WTC11 (cell line): Measurements from ENCODE around the gene OLFM1. TPM values are rescaled to one million over a fixed set of nuclear protein-coding genes. Genes with fewer than 3 reads are reported as not detected.

Experiments used
- ATAC-seq: fragments of 200-7000 bp; cut with Tn5 transposase; 2 replicates; pipeline ENCODE4 v1.10.0; 2021; ENCODE audit warnings: mild to moderate bottlenecking, moderate library complexity
- CTCF ChIA-PET: fragments of 300-600 bp; sonication (Branson Sonifier 250); formaldehyde crosslinking; loops from one replicate; lab custom pipeline; 2021; ENCODE audit warnings: antibody characterized with exemption; lab: Charles Lee
- POLR2A ChIA-PET: fragments of 350-600 bp; sonication (Branson Sonifier 250); formaldehyde crosslinking; loops from one replicate; lab custom pipeline; 2021; ENCODE audit warnings: antibody characterized with exemption; lab: Charles Lee
- DNase-seq: peaks from one replicate; pipeline ENCODE4 v3.0.0; 2021; ENCODE audit warnings: low spot score
- H3K27ac Mint-ChIP-seq: 2 replicates; pipeline ENCODE4 v1.8.0; 2021; ENCODE audit warnings: mixed read lengths
- H3K27me3 Mint-ChIP-seq: 2 replicates; pipeline ENCODE4 v1.8.0; 2021; ENCODE audit warnings: low read depth, mild to moderate bottlenecking, moderate library complexity, mixed read lengths
- H3K36me3 Mint-ChIP-seq: 2 replicates; pipeline ENCODE4 v1.8.0; 2021; ENCODE audit warnings: mixed read lengths
- H3K4me1 Mint-ChIP-seq: 2 replicates; pipeline ENCODE4 v1.8.0; 2022; ENCODE audit warnings: mixed read lengths
- H3K4me3 Mint-ChIP-seq: 2 replicates; pipeline ENCODE4 v1.8.0; 2021; ENCODE audit warnings: mild to moderate bottlenecking, moderate library complexity, mixed read lengths
- H3K9me3 Mint-ChIP-seq: 2 replicates; pipeline ENCODE4 v1.8.0; 2021; ENCODE audit warnings: mixed read lengths
- ELF4 ChIP-seq: sonication (generic); formaldehyde crosslinking; IDR thresholded peaks from 2 replicates; pipeline ENCODE4 v1.8.1; 2022; ENCODE audit warnings: low read depth, mild to moderate bottlenecking, moderate library complexity, missing genetic modification reagents
- ESRRA ChIP-seq: sonication (generic); formaldehyde crosslinking; IDR thresholded peaks from 2 replicates; pipeline ENCODE4 v1.8.1; 2022; ENCODE audit warnings: mild to moderate bottlenecking, missing genetic modification reagents, borderline replicate concordance
- ETV6 ChIP-seq: sonication (generic); formaldehyde crosslinking; IDR thresholded peaks from 2 replicates; pipeline ENCODE4 v1.8.1; 2022; ENCODE audit warnings: mild to moderate bottlenecking, missing genetic modification reagents
- FOXK1 ChIP-seq: sonication (generic); formaldehyde crosslinking; IDR thresholded peaks from 2 replicates; pipeline ENCODE4 v1.8.0; 2022; ENCODE audit warnings: mild to moderate bottlenecking, moderate library complexity, missing genetic modification reagents
- GABPB1 ChIP-seq: sonication (generic); formaldehyde crosslinking; IDR thresholded peaks from 2 replicates; pipeline ENCODE4 v1.8.1; 2023; ENCODE audit warnings: mild to moderate bottlenecking, missing genetic modification reagents
- GTF2I ChIP-seq: fragments of 250-450 bp; sonication (Bioruptor Pico); conservative IDR thresholded peaks from 2 replicates; pipeline ENCODE4 v1.4.0; 2021; ENCODE audit warnings: mild to moderate bottlenecking
- KAT7 ChIP-seq: sonication (generic); formaldehyde crosslinking; IDR thresholded peaks from 2 replicates; pipeline ENCODE4 v1.8.1; 2023; ENCODE audit warnings: missing genetic modification reagents, mild to moderate bottlenecking, borderline replicate concordance
- NFATC4 ChIP-seq: fragments of 250-450 bp; sonication (Bioruptor Pico); IDR thresholded peaks from 2 replicates; pipeline ENCODE4 v1.9.0; 2021; ENCODE audit warnings: mild to moderate bottlenecking
- NFE2L1 ChIP-seq: sonication (generic); formaldehyde crosslinking; IDR thresholded peaks from 2 replicates; pipeline ENCODE4 v1.8.1; 2023; ENCODE audit warnings: missing genetic modification reagents
- NR1H2 ChIP-seq: sonication (generic); formaldehyde crosslinking; IDR thresholded peaks from 2 replicates; pipeline ENCODE4 v1.9.0; 2021; ENCODE audit warnings: mild to moderate bottlenecking, moderate library complexity, missing genetic modification reagents
- NR3C1 ChIP-seq: sonication (generic); formaldehyde crosslinking; conservative IDR thresholded peaks from 2 replicates; pipeline ENCODE4 v1.8.1; 2023; ENCODE audit warnings: low read depth, mild to moderate bottlenecking, missing genetic modification reagents
- SMAD4 ChIP-seq: sonication (generic); formaldehyde crosslinking; IDR thresholded peaks from 2 replicates; pipeline ENCODE4 v1.8.0; 2022; ENCODE audit warnings: mild to moderate bottlenecking, missing genetic modification reagents
- TCF7 ChIP-seq: sonication (generic); formaldehyde crosslinking; IDR thresholded peaks from 2 replicates; pipeline ENCODE4 v1.8.0; 2022; ENCODE audit warnings: mild to moderate bottlenecking, low read depth, missing genetic modification reagents, moderate library complexity
- TEAD4 ChIP-seq: sonication (generic); formaldehyde crosslinking; IDR thresholded peaks from 2 replicates; pipeline ENCODE4 v1.8.0; 2022; ENCODE audit warnings: mild to moderate bottlenecking, missing genetic modification reagents
- ZNF138 ChIP-seq: sonication (generic); formaldehyde crosslinking; conservative IDR thresholded peaks from 2 replicates; pipeline ENCODE4 v1.8.1; 2022; ENCODE audit warnings: mild to moderate bottlenecking, moderate library complexity, missing genetic modification reagents
- ZNF396 ChIP-seq: fragments of 250-450 bp; sonication (Bioruptor Pico); IDR thresholded peaks from 2 replicates; pipeline ENCODE4 v1.8.0; 2021; ENCODE audit warnings: mild to moderate bottlenecking, moderate library complexity, borderline replicate concordance
- ZNF416 ChIP-seq: fragments of 250-450 bp; sonication (Bioruptor Pico); IDR thresholded peaks from 2 replicates; pipeline ENCODE4 v1.9.0; 2021; ENCODE audit warnings: mild to moderate bottlenecking, inconsistent platforms
- ZNF671 ChIP-seq: fragments of 250-450 bp; sonication (Bioruptor Pico); IDR thresholded peaks from 2 replicates; pipeline ENCODE4 v1.8.0; 2021; ENCODE audit warnings: mild to moderate bottlenecking
- total RNA-seq: library from RNA; stranded (reverse); gene quantifications from 3 replicates; pipeline ENCODE4 v1.2.3, GENCODE V29; 2021
- TF ChIP-seq, protein P1 (sequence below): sonication (generic); formaldehyde crosslinking; IDR thresholded peaks from 2 replicates; pipeline ENCODE4 v1.8.0; 2022; ENCODE audit warnings: mild to moderate bottlenecking, missing genetic modification reagents
- TF ChIP-seq, protein P2 (sequence below): sonication (generic); formaldehyde crosslinking; IDR thresholded peaks from 2 replicates; pipeline ENCODE4 v1.8.1; 2023; ENCODE audit warnings: mild to moderate bottlenecking, missing genetic modification reagents
- TF ChIP-seq, protein P3 (sequence below): fragments of 250-450 bp; sonication (Bioruptor Pico); IDR thresholded peaks from 2 replicates; pipeline ENCODE4 v1.9.0; 2021; ENCODE audit warnings: mild to moderate bottlenecking
- TF ChIP-seq, protein P4 (sequence below): sonication (generic); formaldehyde crosslinking; IDR thresholded peaks from 2 replicates; pipeline ENCODE4 v1.8.1; 2023; ENCODE audit warnings: mild to moderate bottlenecking, missing genetic modification reagents, moderate library complexity
- TF ChIP-seq, protein P5 (sequence below): fragments of 250-450 bp; sonication (Bioruptor Pico); IDR thresholded peaks from 2 replicates; pipeline ENCODE4 v1.9.0; 2021; ENCODE audit warnings: moderate library complexity, mild to moderate bottlenecking, inconsistent platforms, borderline replicate concordance
- TF ChIP-seq, protein P6 (sequence below): fragments of 250-450 bp; sonication (Bioruptor Pico); IDR thresholded peaks from 2 replicates; pipeline ENCODE4 v2.1.2; 2022; ENCODE audit warnings: mild to moderate bottlenecking, moderate library complexity
- TF ChIP-seq, protein P7 (sequence below): fragments of 250-450 bp; sonication (Bioruptor Pico); IDR thresholded peaks from 2 replicates; pipeline ENCODE4 v1.8.0; 2021; ENCODE audit warnings: mild to moderate bottlenecking
- TF ChIP-seq, protein P8 (sequence below): sonication (generic); formaldehyde crosslinking; IDR thresholded peaks from 2 replicates; pipeline ENCODE4 v1.8.0; 2022; ENCODE audit warnings: missing genetic modification reagents
- TF ChIP-seq, protein P9 (sequence below): sonication (generic); formaldehyde crosslinking; IDR thresholded peaks from 2 replicates; pipeline ENCODE4 v1.8.1; 2022; ENCODE audit warnings: mild to moderate bottlenecking, moderate library complexity, missing genetic modification reagents

OLFM1 gene
- total RNA-seq, 1 experiment from 2014 or later = 37.6 TPM

DNA sequence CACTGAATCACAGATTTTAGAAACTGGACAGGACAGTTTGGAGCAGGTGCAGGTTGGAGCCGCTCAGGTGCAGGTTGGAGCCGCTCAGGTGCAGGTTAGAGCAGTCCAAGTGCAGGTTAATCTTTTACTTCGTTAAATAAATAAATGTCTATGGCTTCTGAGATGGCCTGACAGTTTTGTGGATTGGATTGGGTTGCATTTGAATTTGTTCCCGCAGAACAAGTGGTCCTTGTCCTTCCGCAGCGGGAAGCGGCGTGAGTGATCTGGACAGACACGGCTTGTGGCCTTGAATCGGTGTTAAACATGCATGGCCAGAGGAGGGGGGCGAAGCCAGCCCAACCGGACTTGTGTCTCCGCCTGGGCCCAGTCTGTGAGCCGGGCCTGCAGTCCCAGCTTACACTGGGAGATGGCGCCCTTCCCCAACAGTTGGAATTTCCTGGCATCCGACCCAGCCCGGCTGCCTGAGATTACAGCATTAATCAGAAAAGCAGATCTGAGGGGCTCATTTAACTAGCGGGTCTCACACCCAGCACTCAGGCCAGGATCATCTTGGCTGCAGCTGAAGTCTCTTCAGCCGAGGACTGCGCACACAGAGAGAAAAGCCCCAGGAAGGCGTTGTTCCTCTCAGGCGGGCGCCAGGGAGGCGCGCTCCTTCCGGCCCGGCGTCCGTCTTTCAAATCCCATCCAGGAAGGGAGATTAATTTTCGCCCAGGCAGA, 1.5 kb upstream of the OLFM1 start:
- Mint-ChIP-seq H3K27me3 (peaks cover 25% of the 10 kb centered on the region), H3K9me3 (no peaks in the 10 kb centered on the region), H3K4me3 (peak overlapping the region; percentile 73), H3K27ac (no peak overlapping the region; the same call in 1 of the 2 replicates), H3K36me3 (peaks cover 5% of the 10 kb centered on the region), H3K4me1 (peaks cover 24% of the 10 kb centered on the region)
- ATAC-seq (peak; percentile 62), DNase-seq (peak; percentile 92)
- CTCF ChIA-PET = interaction anchor here (0.8 to 4.4 kb wide), 22 partner anchors 11 to 419 kb away, joined by 3 to 46 read pairs (median 4); a partner anchor contains a TSS
- POLR2A ChIA-PET = no interaction called here
- TF ChIP-seq, protein P1, sequence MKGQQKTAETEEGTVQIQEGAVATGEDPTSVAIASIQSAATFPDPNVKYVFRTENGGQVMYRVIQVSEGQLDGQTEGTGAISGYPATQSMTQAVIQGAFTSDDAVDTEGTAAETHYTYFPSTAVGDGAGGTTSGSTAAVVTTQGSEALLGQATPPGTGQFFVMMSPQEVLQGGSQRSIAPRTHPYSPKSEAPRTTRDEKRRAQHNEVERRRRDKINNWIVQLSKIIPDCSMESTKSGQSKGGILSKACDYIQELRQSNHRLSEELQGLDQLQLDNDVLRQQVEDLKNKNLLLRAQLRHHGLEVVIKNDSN (CRISPR knock-in tag) = no peak
- TF ChIP-seq, protein P2, sequence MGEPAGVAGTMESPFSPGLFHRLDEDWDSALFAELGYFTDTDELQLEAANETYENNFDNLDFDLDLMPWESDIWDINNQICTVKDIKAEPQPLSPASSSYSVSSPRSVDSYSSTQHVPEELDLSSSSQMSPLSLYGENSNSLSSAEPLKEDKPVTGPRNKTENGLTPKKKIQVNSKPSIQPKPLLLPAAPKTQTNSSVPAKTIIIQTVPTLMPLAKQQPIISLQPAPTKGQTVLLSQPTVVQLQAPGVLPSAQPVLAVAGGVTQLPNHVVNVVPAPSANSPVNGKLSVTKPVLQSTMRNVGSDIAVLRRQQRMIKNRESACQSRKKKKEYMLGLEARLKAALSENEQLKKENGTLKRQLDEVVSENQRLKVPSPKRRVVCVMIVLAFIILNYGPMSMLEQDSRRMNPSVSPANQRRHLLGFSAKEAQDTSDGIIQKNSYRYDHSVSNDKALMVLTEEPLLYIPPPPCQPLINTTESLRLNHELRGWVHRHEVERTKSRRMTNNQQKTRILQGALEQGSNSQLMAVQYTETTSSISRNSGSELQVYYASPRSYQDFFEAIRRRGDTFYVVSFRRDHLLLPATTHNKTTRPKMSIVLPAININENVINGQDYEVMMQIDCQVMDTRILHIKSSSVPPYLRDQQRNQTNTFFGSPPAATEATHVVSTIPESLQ (CRISPR knock-in tag) = no peak
- TF ChIP-seq, protein P3, sequence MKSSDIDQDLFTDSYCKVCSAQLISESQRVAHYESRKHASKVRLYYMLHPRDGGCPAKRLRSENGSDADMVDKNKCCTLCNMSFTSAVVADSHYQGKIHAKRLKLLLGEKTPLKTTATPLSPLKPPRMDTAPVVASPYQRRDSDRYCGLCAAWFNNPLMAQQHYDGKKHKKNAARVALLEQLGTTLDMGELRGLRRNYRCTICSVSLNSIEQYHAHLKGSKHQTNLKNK (CRISPR knock-in tag) = no peak
- 0 out of 2 replicates have a peak, but pooled peaks have one; percentile 43 for TF ChIP-seq NR3C1 (CRISPR knock-in tag)
- TF ChIP-seq KAT7 = no peak
- TF ChIP-seq ZNF396 (CRISPR knock-in tag) = no peak
- TF ChIP-seq, protein P4, sequence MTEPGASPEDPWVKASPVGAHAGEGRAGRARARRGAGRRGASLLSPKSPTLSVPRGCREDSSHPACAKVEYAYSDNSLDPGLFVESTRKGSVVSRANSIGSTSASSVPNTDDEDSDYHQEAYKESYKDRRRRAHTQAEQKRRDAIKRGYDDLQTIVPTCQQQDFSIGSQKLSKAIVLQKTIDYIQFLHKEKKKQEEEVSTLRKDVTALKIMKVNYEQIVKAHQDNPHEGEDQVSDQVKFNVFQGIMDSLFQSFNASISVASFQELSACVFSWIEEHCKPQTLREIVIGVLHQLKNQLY (CRISPR knock-in tag) = no peak
- TF ChIP-seq ZNF138 (CRISPR knock-in tag) = no peak
- TF ChIP-seq NFE2L1 = no peak
- TF ChIP-seq, protein P5, sequence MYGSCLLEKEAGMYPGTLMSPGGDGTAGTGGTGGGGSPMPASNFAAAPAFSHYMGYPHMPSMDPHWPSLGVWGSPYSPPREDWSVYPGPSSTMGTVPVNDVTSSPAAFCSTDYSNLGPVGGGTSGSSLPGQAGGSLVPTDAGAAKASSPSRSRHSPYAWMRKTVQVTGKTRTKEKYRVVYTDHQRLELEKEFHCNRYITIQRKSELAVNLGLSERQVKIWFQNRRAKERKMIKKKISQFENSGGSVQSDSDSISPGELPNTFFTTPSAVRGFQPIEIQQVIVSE = no peak
- TF ChIP-seq ZNF671 (CRISPR knock-in tag) = no peak
- no peak for TF ChIP-seq SMAD4 (CRISPR knock-in tag)
- no peak for TF ChIP-seq TEAD4 (CRISPR knock-in tag)
- TF ChIP-seq ESRRA (CRISPR knock-in tag) = no peak
- TF ChIP-seq, protein P6, sequence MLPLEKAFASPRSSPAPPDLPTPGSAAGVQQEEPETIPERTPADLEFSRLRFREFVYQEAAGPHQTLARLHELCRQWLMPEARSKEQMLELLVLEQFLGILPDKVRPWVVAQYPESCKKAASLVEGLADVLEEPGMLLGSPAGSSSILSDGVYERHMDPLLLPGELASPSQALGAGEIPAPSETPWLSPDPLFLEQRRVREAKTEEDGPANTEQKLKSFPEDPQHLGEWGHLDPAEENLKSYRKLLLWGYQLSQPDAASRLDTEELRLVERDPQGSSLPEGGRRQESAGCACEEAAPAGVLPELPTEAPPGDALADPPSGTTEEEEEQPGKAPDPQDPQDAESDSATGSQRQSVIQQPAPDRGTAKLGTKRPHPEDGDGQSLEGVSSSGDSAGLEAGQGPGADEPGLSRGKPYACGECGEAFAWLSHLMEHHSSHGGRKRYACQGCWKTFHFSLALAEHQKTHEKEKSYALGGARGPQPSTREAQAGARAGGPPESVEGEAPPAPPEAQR (CRISPR knock-in tag) = no peak
- peak; percentile 45; the same call in 1 of the 2 replicates for TF ChIP-seq ETV6 (CRISPR knock-in tag)
- no peak for TF ChIP-seq ELF4 (CRISPR knock-in tag)
- TF ChIP-seq, protein P7, sequence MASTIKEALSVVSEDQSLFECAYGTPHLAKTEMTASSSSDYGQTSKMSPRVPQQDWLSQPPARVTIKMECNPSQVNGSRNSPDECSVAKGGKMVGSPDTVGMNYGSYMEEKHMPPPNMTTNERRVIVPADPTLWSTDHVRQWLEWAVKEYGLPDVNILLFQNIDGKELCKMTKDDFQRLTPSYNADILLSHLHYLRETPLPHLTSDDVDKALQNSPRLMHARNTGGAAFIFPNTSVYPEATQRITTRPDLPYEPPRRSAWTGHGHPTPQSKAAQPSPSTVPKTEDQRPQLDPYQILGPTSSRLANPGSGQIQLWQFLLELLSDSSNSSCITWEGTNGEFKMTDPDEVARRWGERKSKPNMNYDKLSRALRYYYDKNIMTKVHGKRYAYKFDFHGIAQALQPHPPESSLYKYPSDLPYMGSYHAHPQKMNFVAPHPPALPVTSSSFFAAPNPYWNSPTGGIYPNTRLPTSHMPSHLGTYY (CRISPR knock-in tag) = no peak
- TF ChIP-seq NR1H2 (CRISPR knock-in tag) = no peak
- TF ChIP-seq, protein P8, sequence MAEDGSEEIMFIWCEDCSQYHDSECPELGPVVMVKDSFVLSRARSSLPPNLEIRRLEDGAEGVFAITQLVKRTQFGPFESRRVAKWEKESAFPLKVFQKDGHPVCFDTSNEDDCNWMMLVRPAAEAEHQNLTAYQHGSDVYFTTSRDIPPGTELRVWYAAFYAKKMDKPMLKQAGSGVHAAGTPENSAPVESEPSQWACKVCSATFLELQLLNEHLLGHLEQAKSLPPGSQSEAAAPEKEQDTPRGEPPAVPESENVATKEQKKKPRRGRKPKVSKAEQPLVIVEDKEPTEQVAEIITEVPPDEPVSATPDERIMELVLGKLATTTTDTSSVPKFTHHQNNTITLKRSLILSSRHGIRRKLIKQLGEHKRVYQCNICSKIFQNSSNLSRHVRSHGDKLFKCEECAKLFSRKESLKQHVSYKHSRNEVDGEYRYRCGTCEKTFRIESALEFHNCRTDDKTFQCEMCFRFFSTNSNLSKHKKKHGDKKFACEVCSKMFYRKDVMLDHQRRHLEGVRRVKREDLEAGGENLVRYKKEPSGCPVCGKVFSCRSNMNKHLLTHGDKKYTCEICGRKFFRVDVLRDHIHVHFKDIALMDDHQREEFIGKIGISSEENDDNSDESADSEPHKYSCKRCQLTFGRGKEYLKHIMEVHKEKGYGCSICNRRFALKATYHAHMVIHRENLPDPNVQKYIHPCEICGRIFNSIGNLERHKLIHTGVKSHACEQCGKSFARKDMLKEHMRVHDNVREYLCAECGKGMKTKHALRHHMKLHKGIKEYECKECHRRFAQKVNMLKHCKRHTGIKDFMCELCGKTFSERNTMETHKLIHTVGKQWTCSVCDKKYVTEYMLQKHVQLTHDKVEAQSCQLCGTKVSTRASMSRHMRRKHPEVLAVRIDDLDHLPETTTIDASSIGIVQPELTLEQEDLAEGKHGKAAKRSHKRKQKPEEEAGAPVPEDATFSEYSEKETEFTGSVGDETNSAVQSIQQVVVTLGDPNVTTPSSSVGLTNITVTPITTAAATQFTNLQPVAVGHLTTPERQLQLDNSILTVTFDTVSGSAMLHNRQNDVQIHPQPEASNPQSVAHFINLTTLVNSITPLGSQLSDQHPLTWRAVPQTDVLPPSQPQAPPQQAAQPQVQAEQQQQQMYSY (CRISPR knock-in tag) = no peak
- TF ChIP-seq GABPB1 (CRISPR knock-in tag) = peak; percentile 57; the same call in 1 of the 2 replicates
- TF ChIP-seq, protein P9, sequence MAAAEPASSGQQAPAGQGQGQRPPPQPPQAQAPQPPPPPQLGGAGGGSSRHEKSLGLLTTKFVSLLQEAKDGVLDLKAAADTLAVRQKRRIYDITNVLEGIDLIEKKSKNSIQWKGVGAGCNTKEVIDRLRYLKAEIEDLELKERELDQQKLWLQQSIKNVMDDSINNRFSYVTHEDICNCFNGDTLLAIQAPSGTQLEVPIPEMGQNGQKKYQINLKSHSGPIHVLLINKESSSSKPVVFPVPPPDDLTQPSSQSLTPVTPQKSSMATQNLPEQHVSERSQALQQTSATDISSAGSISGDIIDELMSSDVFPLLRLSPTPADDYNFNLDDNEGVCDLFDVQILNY (CRISPR knock-in tag) = no peak
- no peak for TF ChIP-seq GTF2I (CRISPR knock-in tag)
- TF ChIP-seq NFATC4 (CRISPR knock-in tag) = no peak
- TF ChIP-seq ZNF416 (CRISPR knock-in tag) = no peak
- TF ChIP-seq FOXK1 (CRISPR knock-in tag) = no peak
- no peak for TF ChIP-seq TCF7
